ENCODE results near the gene STAC. TPM values are rescaled to one million over a fixed set of nuclear protein-coding genes. Genes with fewer than 3 reads are reported as not detected.

STAC gene
- total and polyA plus RNA-seq, 12 donors, result 1.3 to 12.0 (median 3.4) TPM

DNA sequence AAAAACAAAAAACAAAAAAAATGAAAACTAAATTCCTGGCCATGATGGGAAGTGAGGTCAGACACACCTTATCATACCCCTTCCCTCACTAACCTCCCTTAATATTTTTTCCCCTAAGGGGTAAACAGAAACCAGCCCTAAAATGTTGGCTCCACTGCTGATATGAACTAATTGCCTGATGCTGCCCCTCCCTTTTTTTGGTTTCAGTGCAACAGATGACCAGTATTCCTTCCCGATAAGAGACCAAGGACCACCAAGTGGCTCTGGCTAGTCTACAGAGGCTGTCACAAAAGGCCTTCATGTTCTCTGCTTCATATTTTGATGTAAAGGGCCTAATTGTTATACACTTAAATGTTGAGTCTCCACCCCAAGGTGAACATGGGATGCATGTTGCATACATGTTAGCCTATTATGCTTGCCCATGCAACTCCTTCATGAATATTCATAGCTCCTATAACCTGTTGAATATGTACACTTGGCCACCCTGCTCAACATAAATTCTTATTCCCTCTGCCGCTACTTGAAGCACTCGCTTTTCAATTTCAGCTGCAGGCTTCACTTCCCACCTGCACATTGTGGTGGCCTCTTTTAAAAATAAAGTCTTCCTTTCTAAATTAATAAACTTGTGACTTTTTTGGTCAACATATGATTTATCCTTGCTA, 12.3 kb upstream of the STAC start:
- Histone ChIP-seq H3K9me3 (replicated peaks in 1 of 3) (no peaks in the 10 kb centered on the region), H3K27me3 (no peaks in the 10 kb centered on the region), H3K27ac (no peak overlapping the region), H3K4me3 (no peak overlapping the region), H3K4me1 (replicated peaks in 1 of 2) (peaks cover 5 to 7% of the 10 kb centered on the region in 2 donors), H3K36me3 (replicated peaks in 1 of 2) (no peaks in the 10 kb centered on the region)
- no peak for TF ChIP-seq POLR2A (IDR thresholded peaks at IDR 0.05)
- TF ChIP-seq, protein P1, sequence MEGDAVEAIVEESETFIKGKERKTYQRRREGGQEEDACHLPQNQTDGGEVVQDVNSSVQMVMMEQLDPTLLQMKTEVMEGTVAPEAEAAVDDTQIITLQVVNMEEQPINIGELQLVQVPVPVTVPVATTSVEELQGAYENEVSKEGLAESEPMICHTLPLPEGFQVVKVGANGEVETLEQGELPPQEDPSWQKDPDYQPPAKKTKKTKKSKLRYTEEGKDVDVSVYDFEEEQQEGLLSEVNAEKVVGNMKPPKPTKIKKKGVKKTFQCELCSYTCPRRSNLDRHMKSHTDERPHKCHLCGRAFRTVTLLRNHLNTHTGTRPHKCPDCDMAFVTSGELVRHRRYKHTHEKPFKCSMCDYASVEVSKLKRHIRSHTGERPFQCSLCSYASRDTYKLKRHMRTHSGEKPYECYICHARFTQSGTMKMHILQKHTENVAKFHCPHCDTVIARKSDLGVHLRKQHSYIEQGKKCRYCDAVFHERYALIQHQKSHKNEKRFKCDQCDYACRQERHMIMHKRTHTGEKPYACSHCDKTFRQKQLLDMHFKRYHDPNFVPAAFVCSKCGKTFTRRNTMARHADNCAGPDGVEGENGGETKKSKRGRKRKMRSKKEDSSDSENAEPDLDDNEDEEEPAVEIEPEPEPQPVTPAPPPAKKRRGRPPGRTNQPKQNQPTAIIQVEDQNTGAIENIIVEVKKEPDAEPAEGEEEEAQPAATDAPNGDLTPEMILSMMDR (IDR thresholded peaks at IDR 0.05), result no peak
- no peak for DNase-seq
- intact Hi-C loops (cut with DNase I), result no loop called here
- WGBS, 4 donors, result 94 to 97% (median 95%) methylated on average over 3 of the region's 3 CpGs

DNA sequence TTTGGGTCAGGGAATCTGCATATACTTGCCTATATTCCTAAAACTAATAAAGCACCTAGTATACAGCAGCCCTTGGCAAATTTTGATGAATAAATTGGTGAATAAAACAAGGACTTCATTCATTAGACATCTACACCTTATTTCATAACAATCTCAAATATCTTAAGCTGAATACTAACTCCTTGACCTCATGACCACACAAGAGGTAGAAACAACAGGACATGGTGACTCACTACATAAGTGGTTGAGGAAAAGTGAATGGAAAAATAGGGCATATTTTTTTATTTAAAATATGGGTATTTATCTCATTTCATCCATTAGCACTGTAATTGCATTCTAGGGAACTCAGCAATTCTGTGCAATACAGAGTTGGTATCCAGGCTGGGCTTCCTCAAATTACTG, 7.8 kb upstream of the STAC start:
- H3K27me3 ChIP-seq, result no peaks in the 10 kb centered on the region
- H3K9me3 ChIP-seq (replicated peaks in 1 of 3), result no peaks in the 10 kb centered on the region
- intact Hi-C loops (cut with DNase I), result no loop called here
- DNase-seq, result no peak
- TF ChIP-seq POLR2A (IDR thresholded peaks at IDR 0.05), result no peak
- TF ChIP-seq, protein P1 (IDR thresholded peaks at IDR 0.05), result no peak
- H3K36me3 ChIP-seq (replicated peaks in 1 of 2), result no peaks in the 10 kb centered on the region
- H3K4me3 ChIP-seq, result no peak overlapping the region
- H3K27ac ChIP-seq, result no peak overlapping the region
- H3K4me1 ChIP-seq (replicated peaks in 1 of 2), result peaks cover 5 to 10% of the 10 kb centered on the region in 2 donors

DNA sequence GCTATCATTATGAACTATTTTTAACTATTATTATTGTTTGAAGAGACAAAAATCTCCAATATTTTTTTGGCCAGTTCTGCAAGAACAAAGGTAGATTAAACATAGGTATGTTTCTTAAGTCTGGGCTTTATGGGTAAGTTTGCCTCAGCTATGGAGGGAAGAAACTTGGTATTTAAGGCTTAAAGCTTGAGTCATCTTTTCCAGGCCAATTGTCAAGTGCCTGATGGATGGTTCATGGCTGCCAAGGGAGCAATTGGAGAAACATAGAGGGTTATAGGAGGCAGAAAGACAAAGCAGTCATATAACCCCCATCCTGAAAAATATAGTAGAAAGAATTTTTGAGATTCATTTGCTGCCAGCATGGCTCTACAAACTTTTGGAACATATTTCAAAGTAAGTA, 7.2 kb upstream of the STAC start:
- no peaks in the 10 kb centered on the region for H3K36me3 ChIP-seq (replicated peaks in 1 of 2)
- no peak overlapping the region for H3K27ac ChIP-seq
- H3K4me3 ChIP-seq, result no peak overlapping the region
- H3K27me3 ChIP-seq, result no peaks in the 10 kb centered on the region
- intact Hi-C loops (cut with DNase I), result no loop called here
- peaks cover 5 to 10% of the 10 kb centered on the region in 2 donors for H3K4me1 ChIP-seq (replicated peaks in 1 of 2)
- TF ChIP-seq, protein P1 (IDR thresholded peaks at IDR 0.05), result no peak
- no peak for TF ChIP-seq POLR2A (IDR thresholded peaks at IDR 0.05)
- H3K9me3 ChIP-seq (replicated peaks in 1 of 3), result no peaks in the 10 kb centered on the region
- peak; percentile 54 to 86 (median 62) for DNase-seq

DNA sequence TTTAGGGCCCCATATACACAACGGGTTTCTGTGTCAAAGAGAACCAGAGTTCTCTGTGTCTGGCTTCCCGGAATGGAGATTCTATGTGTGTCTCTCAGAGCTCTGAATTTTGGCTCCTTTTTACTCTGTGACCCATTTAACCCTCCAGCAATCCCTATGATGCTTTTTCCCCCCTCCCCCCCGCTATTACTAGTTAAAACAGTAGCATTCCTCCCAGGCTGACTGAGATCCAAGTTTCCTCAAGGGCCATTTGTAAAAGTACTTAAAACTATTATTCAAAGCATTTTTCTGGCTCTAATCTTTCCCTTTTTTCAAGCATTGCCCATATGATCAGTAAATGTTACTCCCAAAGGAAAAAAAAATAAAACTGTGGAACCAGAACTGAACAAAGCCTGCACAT, 6.6 kb upstream of the STAC start:
- Histone ChIP-seq H3K27me3 (no peaks in the 10 kb centered on the region), H3K9me3 (replicated peaks in 1 of 3) (no peaks in the 10 kb centered on the region), H3K4me1 (replicated peaks in 1 of 2) (peaks cover 5 to 10% of the 10 kb centered on the region in 2 donors), H3K36me3 (replicated peaks in 1 of 2) (no peaks in the 10 kb centered on the region), H3K4me3 (no peak overlapping the region), H3K27ac (no peak overlapping the region)
- intact Hi-C loops (cut with DNase I), result no loop called here
- 79 to 92% (median 85%) methylated on average over 3 of the region's 3 CpGs for WGBS, 4 donors
- DNase-seq, result no peak
- TF ChIP-seq, protein P1 (IDR thresholded peaks at IDR 0.05), result no peak
- no peak for TF ChIP-seq POLR2A (IDR thresholded peaks at IDR 0.05)
